ENCODE data around the gene ZSWIM6. TPM values are rescaled to one million over a fixed set of nuclear protein-coding genes. Genes with fewer than 3 reads are reported as not detected.

ZSWIM6 gene
- total RNA-seq, 1 experiment from 2014 or later: 12.9 TPM

DNA sequence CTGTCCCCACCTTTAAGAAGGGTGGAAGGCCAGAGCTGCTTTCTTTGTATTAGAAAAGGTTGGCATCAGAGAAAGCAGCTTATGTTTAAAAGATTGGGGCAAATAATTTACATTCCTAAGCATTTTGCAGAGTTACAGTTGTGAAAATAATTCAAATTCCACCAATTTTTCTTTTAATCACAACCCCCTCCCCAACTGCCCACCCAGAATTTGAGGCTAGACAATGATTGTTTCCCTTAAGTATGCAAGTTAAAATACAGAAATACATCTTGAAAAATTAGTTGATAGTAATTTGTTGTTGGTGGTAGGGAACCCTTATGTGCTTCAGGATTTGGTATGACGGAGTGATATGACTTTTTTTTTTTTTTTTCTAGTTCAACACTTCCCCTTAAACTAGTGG is 133.0 kb downstream of the ZSWIM6 start:
- ChIA-PET CTCF (interaction anchor here (0.5 kb wide), 1 partner anchor 678 kb away, joined by 3 read pairs; no protein-coding TSS in a partner anchor), POLR2A (ENCODE audit: unreplicated experiment) (no interaction called here)
- no peak overlapping the region for H3K27ac ChIP-seq

DNA sequence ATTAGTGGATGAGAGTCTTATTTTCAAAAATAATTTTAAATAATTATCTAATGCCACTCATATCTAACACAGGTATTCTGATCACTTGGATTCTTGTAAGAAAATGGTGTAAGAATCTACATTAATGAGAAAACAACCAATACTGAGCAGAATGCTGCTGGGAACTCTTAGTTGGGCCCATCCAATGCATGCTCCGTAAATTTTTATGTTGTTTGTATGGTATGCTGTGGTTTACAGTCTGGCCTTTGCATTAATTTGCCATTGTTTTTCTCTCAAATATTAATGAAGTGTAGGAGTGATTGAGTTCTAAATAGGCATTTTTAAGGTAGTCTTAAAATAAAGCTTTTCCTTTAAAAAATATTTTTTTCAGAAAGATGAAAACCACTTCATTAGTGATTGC is 133.4 kb downstream of the ZSWIM6 start:
- ChIA-PET CTCF (interaction anchor here (0.5 kb wide), 1 partner anchor 678 kb away, joined by 3 read pairs; no protein-coding TSS in a partner anchor), POLR2A (ENCODE audit: unreplicated experiment) (no interaction called here)
- no TSS peak for BruUV-seq (replicated peaks)
- TF ChIP-seq EZH2 (IDR thresholded peaks at IDR 0.05; ENCODE audit: low read depth): no peak
- no peak overlapping the region for H3K4me2 ChIP-seq
- H3K4me3 ChIP-seq: no peak overlapping the region
- intact Hi-C loops (cut with micrococcal nuclease; ENCODE audit: unreplicated experiment): no loop called here
- no peak overlapping the region for H2AFZ ChIP-seq
- H3K36me3 ChIP-seq (ENCODE audit: low read depth): no peaks in the 10 kb centered on the region
- H3K9me3 ChIP-seq (ENCODE audit: insufficient read depth, low read depth): no peaks in the 10 kb centered on the region
- DNase-seq: no peak
- no peaks in the 10 kb centered on the region for H3K27me3 ChIP-seq (ENCODE audit: insufficient read depth, low read depth)
- H3K4me1 ChIP-seq (replicated peaks; ENCODE audit: insufficient read depth): peaks cover 10% of the 10 kb centered on the region
- H3K27ac ChIP-seq: no peak overlapping the region
- H3K9me2 ChIP-seq (ENCODE audit: insufficient read depth): no peaks in the 10 kb centered on the region
- 0 out of 2 replicates have a peak, but pooled peaks cover 3% of the 10 kb centered on the region for H4K20me1 ChIP-seq (ENCODE audit: insufficient read depth)
- peaks cover 5% of the 10 kb centered on the region; the same call in 1 of the 2 replicates for H3F3A ChIP-seq (ENCODE audit: insufficient read depth, low read depth)
- peaks cover 42% of the 10 kb centered on the region for H3K79me2 ChIP-seq (ENCODE audit: low read depth)

More for the DNA sequence above, 133.0 kb downstream of the ZSWIM6 start:
- H2AFZ ChIP-seq: no peak overlapping the region
- peaks cover 10% of the 10 kb centered on the region for H3K4me1 ChIP-seq (replicated peaks; ENCODE audit: insufficient read depth)
- no peaks in the 10 kb centered on the region for H3K9me2 ChIP-seq (ENCODE audit: insufficient read depth)
- peaks cover 5% of the 10 kb centered on the region; the same call in 1 of the 2 replicates for H3F3A ChIP-seq (ENCODE audit: insufficient read depth, low read depth)
- no peak overlapping the region for H3K4me2 ChIP-seq
- H3K27me3 ChIP-seq (ENCODE audit: insufficient read depth, low read depth): no peaks in the 10 kb centered on the region
- H3K36me3 ChIP-seq (ENCODE audit: low read depth): no peaks in the 10 kb centered on the region
- TF ChIP-seq, protein P1, sequence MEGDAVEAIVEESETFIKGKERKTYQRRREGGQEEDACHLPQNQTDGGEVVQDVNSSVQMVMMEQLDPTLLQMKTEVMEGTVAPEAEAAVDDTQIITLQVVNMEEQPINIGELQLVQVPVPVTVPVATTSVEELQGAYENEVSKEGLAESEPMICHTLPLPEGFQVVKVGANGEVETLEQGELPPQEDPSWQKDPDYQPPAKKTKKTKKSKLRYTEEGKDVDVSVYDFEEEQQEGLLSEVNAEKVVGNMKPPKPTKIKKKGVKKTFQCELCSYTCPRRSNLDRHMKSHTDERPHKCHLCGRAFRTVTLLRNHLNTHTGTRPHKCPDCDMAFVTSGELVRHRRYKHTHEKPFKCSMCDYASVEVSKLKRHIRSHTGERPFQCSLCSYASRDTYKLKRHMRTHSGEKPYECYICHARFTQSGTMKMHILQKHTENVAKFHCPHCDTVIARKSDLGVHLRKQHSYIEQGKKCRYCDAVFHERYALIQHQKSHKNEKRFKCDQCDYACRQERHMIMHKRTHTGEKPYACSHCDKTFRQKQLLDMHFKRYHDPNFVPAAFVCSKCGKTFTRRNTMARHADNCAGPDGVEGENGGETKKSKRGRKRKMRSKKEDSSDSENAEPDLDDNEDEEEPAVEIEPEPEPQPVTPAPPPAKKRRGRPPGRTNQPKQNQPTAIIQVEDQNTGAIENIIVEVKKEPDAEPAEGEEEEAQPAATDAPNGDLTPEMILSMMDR (conservative IDR thresholded peaks at IDR 0.05): no peak
- no peak for TF ChIP-seq EZH2 (IDR thresholded peaks at IDR 0.05; ENCODE audit: low read depth)
- intact Hi-C loops (cut with micrococcal nuclease; ENCODE audit: unreplicated experiment): no loop called here
- no TSS peak for BruUV-seq (replicated peaks)
- no peak for DNase-seq
- H3K4me3 ChIP-seq: no peak overlapping the region
- 0 out of 2 replicates have a peak, but pooled peaks cover 3% of the 10 kb centered on the region for H4K20me1 ChIP-seq (ENCODE audit: insufficient read depth)
- no peaks in the 10 kb centered on the region for H3K9me3 ChIP-seq (ENCODE audit: insufficient read depth, low read depth)
- H3K79me2 ChIP-seq (ENCODE audit: low read depth): peaks cover 43% of the 10 kb centered on the region

- 0 out of 2 replicates have a peak, but pooled peaks cover 3% of the 10 kb centered on the region for H4K20me1 ChIP-seq (ENCODE audit: insufficient read depth)
Observed at GRCh38 chr5:61466017-61466416, 134.0 kb downstream of the ZSWIM6 start.

More at GRCh38 chr5:61466017-61466416, 134.0 kb downstream of the ZSWIM6 start:
- Histone ChIP-seq H3K9me2 (ENCODE audit: insufficient read depth) (no peaks in the 10 kb centered on the region), H3K36me3 (ENCODE audit: low read depth) (no peaks in the 10 kb centered on the region), H3K9me3 (ENCODE audit: insufficient read depth, low read depth) (no peaks in the 10 kb centered on the region), H3K27ac (no peak overlapping the region), H3K27me3 (ENCODE audit: insufficient read depth, low read depth) (no peaks in the 10 kb centered on the region), H3K79me2 (ENCODE audit: low read depth) (peaks cover 40% of the 10 kb centered on the region), H2AFZ (no peak overlapping the region), H3K4me3 (no peak overlapping the region), H3K4me1 (replicated peaks; ENCODE audit: insufficient read depth) (peaks cover 10% of the 10 kb centered on the region), H3F3A (ENCODE audit: insufficient read depth, low read depth) (peaks cover 5% of the 10 kb centered on the region; the same call in 1 of the 2 replicates), H3K4me2 (no peak overlapping the region)
- TF ChIP-seq, protein P1 (conservative IDR thresholded peaks at IDR 0.05): no peak
- no peak for TF ChIP-seq EZH2 (IDR thresholded peaks at IDR 0.05; ENCODE audit: low read depth)
- ChIA-PET CTCF (no interaction called here), POLR2A (ENCODE audit: unreplicated experiment) (no interaction called here)
- intact Hi-C loops (cut with micrococcal nuclease; ENCODE audit: unreplicated experiment): no loop called here
- no peak for DNase-seq
- no TSS peak for BruUV-seq (replicated peaks)
